NOMO-1 (cell line): ENCODE measurements around the gene CRKL.
A peak's percentile ranks its signal among the peaks of the same experiment; 100 is the strongest.
"Not testable (repeated sequence)": the region's sequence is repeated elsewhere in the genome, so short reads cannot be mapped to it uniquely, and the experiment has no call there.

ENCODE experiments used
- DNase-seq, 2 experiments: peaks; one replicate each; lab custom pipeline; 2025; ENCODE audit not compliant: unreplicated experiment in 2 of 2; lab: John Stamatoyannopoulos, UW

Gene CRKL, protein sequence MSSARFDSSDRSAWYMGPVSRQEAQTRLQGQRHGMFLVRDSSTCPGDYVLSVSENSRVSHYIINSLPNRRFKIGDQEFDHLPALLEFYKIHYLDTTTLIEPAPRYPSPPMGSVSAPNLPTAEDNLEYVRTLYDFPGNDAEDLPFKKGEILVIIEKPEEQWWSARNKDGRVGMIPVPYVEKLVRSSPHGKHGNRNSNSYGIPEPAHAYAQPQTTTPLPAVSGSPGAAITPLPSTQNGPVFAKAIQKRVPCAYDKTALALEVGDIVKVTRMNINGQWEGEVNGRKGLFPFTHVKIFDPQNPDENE

DNA sequence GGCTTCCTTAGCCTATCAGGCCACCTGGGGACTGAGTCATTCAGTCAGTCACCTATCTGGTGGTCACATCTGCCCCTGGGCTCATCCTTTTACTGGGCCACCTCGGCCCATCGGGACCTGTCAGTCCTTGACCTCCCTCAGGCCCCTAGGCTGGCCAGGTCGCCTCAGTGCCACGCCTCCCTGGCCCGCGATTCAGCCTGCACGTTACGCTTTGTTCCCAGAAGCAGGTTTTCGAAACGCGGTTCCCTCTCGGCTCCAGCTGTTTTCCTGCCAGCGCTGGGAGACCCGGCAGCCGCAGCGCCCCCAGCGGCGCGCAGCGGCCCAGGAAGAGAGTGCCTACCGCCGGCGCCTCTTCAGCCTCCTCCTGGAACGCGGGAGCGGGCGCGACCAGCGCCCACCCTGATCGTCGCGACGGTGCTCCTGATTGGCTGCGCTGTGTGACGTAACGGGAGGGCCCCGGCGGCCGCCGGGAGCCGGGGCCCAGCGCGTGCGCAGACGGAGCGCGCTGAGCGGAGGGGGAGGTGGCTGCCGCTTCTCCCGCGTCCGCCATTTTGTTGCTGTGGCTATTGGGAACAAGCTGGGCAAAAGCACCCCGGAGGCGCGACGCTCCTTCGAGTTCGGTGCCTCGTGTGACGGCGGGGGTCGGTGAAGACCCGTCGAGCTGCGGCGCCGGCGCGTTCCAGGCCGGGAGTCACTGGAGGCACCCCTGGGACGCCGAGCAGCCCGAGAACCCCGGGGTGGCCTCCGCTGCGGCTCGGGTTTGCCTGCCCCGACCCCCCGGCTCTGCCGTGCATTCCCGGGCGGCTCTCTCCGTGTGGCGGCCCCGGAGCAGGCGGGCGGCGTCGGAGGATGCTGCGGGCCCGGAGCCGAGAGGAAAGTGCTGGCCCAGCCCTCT is at the start of gene CRKL:
TSS of gene CRKL (plus strand) at position 492 of the 895 bp plus-strand sequence. CDS start 528 bp downstream, outside the sequence.
- peak; percentile 96 to 99 for DNase-seq

DNA sequence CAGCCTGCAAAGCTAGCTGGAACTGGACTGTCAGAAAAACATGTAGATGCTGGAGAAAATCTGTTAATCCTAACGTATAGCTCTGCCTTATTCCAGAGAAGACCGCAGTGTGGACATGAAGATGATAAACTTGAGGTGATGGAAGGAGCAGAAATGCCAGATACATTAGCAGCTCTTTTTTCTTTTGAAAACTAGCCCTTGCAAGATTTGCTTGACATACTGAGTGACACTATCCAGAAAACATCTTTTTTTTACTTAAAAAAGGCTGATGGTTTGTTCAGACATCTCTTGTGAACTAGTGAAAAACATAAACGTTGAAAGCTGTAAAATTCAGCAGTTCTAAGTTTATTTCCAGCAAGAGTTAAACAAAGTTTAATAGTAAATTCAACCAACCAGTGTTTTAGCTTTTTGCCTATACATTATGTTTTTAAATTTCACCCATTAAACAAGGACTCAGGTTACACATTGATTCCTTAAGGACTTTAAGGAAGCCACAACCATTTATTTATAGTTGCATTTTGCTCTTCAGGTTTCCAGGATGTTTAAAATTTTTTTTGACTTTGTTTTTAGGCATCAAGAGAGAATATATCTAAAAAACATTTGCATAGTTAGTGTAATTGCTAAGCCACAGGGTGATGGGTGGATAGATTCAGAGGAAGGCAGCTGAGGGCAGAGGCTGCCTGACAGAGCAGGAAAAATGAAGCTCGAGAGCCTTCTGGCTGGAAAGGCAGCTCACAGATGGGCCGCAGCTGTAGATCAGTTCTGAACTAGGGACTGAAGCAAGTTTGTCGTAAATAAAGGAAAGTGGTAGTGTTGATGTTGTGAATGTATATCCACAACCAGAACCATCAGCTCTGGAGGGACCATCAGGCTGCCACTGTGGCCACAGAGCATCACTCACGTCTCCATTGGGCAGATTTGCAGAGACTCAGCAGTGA is 48.9 kb upstream of the CRKL start:
- DNase-seq: no peak

- DNase-seq: no peak
Observed at GRCh38 chr22:20869234-20869633, 48.0 kb upstream of the CRKL start.

DNA sequence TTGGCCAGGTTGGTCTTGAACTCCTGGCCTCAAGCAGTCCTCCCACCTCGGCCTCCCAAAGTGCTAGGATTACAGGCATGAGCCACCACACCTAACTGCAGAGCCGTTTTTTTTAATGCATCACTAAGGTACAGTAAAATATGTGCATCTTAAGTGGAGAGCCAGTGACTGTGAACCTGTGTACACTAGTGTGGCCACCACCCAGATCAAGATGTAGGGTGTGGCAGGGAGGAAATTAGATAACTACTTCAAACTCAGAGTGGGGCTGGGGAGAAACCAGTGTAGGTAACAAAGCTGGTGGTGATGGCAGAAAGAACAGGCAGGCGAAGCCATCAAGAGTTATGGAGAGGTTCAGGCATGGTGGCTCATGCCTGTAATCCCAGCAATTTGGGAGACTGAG is 44.0 kb upstream of the CRKL start:
- no peak for DNase-seq

GRCh38 chr22:20875296-20875695 is 41.9 kb upstream of the CRKL start:
- DNase-seq: no peak

DNA sequence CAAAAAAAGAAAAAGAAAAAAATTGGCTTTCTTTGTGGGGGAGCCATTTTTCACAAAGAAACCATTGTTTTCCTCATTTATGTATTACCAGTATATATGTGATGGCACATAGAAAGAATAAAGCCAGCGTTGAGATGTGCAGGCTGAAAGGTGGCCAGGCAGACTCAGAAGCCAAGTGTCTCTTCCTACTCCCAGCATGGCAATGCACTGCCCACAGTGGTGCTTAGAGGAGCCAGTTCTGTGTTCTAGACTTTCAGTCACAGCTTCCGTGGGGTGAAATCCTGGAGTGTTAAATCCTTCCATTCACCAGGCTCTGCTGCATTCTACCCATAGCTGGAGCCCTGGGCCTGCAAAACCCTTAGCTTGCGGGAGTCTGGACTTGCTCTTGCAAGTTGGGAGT is 39.5 kb upstream of the CRKL start:
- no peak for DNase-seq

DNA sequence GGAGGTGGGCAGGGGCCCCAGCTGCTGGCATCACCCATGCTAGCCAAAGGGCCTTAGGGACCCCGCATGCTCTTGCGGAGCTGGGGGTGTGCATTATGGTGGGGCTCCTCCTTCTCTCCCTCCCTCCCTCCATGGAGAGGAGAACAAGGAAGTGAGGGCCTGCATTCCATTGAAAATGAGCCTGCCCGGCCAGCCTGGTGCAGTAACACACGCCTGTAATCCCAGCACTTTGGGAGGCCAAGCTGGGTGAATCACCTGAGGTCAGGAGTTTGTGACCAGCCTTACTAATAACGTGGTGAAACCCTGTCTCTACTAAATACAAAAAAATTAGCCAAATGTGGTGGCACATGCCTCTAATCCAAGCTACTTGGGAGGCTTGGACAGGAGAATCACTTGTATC is 36.0 kb upstream of the CRKL start:
- DNase-seq: no peak

DNA sequence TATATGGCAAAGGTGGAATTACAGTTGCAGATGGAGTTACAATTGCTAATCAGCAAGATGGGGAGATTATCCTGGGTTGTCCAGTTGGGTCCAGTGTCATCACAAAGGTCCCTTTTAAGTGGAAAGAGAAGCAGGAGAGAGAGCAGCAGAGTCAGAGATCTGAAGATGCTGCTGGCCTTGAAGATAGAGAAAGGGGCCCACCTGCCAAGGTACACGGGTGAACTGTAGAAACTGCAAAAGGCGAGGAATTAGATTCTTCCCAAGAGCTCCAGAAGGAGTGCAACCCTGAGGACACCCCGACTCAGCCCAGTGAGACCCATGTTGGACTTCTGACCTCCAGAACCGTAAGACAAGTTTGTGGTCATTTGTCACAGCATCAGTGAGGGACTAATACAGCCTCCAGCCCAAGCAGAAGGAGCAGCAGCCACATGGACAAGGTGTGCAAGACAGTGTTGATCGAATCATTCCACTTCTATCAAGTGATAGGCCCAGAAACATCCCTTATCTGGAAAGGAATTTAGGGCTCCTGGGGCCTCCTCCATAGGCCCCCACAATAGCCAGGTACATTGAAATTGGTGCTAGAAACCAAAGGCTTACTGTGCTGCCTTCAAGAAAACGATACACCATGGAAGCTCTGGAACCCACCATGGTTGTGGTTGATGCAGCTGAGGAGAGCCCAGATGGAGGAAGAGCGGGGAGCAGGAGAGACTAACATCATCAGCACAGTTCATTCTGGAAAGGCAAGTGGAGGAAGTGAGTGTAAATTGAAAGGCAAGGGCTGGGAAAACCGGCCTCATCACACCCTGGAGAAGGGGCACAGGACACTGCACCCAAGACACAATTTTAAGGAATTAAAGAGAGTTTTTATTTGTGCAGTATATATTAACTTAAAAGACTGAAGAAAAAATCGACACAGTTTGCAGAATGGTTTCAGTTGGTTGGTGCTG is 35.1 kb upstream of the CRKL start:
- no peak for DNase-seq

- no peak for DNase-seq
Observed at GRCh38 chr22:20882855-20883254, 34.4 kb upstream of the CRKL start.

DNA sequence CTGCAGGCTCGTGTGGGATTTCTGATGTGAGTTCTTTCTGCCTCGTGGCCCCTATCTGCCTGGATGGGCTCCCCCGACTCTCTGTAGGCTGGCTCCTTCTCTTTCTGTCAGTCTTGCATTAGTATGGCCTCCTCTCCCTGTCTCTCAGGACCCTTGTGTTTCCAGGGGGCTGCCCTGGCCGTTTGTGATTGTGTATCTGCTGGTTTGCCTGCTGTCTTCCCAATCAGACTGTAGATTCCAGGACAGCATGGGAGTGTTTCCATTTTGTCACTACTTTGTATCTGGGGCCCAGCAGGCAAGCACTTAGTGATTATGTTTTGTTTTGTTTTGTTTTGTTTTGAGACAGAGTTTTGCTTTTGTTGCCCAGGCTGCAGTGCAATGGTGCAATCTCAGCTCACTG is 32.8 kb upstream of the CRKL start:
- no peak for DNase-seq

DNA sequence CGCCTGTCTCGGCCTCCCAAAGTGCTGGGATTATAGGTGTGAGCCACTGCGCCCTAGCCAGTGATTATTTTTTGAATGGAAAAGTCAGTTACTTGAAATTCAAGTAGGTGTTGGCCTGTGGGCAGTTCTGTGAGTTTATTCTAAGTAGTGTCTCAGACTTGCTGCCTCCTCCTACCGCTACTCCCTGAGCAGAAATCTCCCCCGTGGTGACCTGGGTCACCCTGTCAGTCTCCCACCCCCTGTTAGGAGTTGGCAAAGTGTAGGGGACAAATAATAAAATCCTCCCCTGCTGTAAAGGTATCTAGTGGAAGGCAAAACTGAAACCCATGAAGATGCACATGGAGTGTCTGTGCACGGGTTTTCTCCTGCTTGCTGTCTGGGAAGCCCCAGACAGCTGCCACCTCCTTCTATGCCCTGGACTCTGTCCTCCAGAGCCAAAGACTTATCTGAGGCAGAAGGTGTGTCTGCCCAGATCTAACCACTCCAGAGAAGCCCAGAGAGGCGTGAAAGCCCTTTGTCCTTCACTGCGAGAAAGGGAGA is 32.1 kb upstream of the CRKL start:
- DNase-seq: no peak

- DNase-seq: peak; percentile 41 to 52
Observed at GRCh38 chr22:20885557-20886323, 31.5 kb upstream of the CRKL start.

- no peak for DNase-seq
Observed at GRCh38 chr22:20887375-20887774, 29.8 kb upstream of the CRKL start.

DNA sequence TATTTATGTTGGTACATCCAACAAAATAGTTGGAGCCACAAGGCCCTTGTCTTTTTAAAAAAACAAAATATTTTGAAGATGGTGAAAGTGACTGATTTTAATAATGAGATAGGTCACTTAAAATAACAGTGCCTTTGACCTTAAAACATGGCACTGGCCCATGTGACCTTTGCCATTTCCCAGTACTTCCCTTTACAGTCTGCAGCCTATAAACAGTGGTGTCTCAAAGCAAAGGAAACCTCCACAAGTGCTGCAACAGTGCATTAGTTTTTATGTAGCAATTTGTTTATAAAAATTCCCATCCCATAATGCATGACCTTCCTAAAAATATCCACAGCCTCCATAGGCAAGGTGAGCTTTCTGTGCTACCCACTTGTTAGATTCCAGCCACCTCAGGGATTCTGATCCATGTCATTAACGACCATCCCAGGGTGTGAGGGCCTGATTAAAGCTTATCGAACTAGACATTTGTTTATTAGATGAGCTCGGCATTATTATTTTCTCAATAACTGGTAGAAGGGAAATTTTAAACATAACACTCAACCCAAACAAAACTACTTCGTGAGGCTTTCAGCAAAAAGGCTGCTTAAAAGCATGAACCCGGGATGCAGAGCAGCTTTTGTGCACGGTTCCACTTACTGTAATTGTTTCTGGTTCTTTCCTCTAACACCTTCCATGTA is 28.0 kb upstream of the CRKL start:
- DNase-seq: no peak

DNA sequence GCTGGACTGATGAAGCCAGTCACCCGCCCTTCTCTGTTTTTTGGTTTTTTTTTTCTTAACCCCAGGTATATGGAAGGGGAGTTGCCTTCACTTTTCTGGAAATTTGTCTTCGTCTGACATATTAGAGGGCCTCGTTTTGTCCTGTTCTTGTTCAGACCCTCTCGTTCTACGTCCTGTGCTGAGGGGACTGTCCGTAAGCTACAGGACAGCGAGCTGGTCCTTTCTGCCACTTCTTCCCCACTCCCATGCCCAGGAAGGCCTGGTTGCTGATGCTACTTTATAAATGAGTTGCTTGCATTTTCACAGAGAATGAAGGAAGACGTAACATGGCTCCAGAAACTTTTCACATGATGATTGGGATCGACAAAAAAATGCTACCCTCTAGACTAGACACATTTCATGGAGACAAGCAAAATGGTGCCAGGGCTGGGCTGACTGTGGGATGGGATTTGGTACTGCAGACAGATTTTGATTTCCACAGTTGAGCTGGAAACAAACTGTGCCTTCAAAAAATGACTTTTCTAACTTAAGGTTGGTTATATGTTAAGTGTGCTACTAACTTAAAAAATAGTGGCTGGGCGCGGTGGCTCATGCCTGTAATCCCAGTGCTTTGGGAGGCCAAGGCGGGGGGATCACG is 27.2 kb upstream of the CRKL start:
- DNase-seq: no peak

- no peak for DNase-seq
Observed at GRCh38 chr22:20890975-20891374, 26.2 kb upstream of the CRKL start.

- DNase-seq: not testable (repeated sequence)
Observed at GRCh38 chr22:20897737-20898136, 19.5 kb upstream of the CRKL start.
